ENCODE results near the gene ETV3L. TPM values are rescaled to one million over a fixed set of nuclear protein-coding genes. Genes with fewer than 3 reads are reported as not detected.
A peak's percentile ranks its signal among the peaks of the same experiment; 100 is the strongest.
"Not testable (repeated sequence)": the region's sequence is repeated elsewhere in the genome, so short reads cannot be mapped to it uniquely, and the experiment has no call there.

The ETV3L gene
- total RNA-seq, 1 donor from 2014 or later = not detected

DNA sequence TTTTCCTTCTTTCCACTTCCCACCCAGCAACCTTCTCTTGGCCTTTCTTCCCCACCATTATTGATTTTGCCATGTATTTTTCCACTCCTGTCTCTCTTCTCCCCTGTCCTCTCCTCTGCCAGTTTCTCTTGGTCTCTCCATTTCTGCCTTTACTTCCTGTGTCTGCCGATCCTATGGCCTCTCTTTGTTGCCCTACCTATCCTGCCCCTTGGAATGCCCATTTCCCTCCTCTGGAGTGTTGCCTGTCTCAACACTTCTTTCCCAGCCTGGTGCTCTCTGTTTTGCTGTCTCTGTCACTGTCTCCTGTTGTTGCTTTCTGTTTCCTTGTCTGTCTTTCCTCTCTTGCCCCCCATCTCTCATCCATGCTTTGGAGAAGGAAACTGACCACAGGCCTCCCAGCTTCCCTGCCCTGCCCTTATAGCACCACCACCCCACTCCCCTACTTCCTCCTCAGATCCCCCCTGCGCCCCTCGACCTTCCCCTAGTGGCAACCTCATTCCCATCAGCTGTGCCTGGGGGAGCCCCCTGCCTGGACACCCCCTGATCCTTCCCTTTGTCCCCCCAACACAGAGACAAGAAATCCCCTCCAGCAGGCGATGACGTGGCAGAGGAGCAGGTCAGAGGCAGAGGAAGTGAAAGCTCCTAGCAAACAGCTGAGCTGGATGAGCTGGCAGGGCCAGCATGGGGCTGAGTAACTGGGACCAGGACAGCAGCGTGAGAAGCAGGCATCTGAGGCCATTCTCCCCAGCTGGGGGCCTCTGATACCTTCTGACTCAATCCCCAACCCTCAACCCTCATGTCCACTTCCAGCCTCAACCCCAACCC is 6.6 kb upstream of the ETV3L start:
- no peak for DNase-seq (ENCODE audit: extremely low read depth, low read depth, low spot score)

DNA sequence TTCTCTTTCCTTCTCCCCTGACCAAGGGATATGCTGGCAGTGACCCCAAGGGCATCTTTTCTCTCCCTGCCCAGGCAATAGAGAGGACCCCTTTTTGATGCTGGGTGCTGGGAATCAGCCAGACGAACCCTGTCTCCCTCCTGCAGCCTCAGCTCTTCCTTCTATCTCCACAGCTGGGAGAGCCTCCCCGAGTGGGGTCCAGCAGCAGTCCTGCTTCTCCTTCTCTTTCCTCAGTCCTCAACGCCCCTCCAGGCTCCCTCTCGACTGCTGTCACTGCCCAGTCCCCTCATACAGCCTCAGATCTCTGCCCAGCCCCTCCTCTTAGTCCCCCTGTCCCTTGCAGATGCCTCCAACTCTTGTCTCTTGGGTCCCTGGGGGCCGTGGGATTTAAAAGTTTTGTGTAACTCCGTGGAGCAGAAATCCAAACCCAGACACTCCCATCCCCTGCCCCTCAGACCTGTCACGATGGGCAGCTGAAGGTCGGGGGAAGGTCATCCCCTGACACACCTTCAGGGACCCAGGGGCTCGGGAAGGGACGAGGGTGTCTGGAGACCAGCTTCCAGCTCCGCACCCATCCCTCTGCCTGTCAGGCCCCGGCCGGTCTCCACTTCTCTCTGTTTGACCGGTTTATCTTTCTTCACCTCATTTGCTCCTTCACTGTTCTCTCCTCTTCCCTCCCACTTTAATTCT is 5.8 kb upstream of the ETV3L start:
- DNase-seq (ENCODE audit: extremely low read depth, low read depth, low spot score) = no peak

DNA sequence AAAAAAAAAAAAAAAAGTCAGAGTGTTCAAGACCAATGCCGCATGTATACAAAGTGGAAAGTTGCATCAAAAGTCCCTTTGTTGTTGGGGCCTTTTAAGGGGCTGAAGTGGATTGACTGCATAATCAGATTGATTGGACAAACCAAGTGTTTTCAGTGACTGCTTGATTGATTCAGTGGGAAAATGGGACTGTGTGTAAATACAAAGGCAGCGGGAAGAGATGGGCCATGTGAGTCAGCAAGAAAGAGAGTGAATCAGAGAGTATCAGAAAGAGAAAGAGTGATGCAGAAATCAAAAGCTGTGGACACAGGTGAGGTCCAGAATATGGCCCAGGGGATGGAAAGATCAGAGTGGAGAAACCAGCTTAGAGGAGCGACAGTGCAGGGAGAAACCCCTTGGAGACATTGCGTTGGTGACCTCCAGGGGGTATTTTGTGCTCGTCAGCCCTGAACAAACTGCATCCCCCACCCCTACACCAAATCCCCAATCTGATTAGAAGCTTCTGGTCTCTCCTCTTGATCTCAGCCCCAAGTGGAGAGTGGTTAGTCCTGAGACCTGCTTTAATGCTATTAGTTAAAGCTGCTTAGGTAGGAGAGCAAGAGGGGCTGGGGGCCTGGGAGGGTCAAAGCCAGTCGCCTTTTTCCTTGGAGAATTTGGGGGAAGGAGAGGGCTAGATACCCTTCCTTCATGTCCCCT is 5.1 kb upstream of the ETV3L start:
- DNase-seq (ENCODE audit: extremely low read depth, low read depth, low spot score) = no peak

DNA sequence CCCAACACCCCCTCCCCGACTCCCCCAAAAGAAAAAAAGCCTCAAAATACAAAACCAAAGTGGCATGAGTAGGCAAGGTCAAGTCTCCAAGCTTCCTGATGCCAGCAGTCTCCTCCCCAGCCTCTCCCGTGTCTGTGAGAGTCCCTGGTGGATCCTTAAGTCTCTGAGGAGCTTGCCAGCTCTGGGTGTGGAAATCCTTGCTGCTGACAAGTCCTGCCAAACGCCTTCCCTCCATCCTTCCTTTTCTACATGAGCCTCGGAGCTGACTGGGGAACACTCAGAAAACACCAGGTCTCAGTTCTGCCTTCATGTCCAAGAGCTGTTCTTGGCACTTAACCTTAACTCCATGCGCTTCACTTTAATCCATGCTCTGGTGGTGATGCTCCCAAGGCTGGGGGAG is 3.7 kb upstream of the ETV3L start:
- no peak for DNase-seq (ENCODE audit: extremely low read depth, low read depth, low spot score)

DNA sequence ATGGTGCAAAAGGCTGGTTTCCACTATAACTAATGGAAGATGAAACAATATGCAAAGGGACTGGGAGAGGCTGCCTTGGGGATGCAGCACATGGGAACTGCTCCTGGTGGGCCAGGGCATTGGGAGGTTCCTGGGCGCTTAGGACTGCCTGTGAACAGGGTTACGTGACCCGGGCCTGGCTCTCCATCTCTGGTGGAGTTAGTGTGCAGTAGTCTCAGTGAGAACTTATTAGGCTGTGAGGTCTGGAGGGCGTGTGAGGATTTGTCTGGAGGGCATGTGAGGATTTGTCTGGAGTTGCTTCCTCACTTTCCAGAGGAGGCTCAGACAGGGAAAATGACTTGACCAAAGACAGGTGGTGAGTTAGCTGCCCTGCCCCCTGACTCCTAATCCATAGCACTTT is 1.5 kb upstream of the ETV3L start:
- no peak for DNase-seq (ENCODE audit: extremely low read depth, low read depth, low spot score)

DNA sequence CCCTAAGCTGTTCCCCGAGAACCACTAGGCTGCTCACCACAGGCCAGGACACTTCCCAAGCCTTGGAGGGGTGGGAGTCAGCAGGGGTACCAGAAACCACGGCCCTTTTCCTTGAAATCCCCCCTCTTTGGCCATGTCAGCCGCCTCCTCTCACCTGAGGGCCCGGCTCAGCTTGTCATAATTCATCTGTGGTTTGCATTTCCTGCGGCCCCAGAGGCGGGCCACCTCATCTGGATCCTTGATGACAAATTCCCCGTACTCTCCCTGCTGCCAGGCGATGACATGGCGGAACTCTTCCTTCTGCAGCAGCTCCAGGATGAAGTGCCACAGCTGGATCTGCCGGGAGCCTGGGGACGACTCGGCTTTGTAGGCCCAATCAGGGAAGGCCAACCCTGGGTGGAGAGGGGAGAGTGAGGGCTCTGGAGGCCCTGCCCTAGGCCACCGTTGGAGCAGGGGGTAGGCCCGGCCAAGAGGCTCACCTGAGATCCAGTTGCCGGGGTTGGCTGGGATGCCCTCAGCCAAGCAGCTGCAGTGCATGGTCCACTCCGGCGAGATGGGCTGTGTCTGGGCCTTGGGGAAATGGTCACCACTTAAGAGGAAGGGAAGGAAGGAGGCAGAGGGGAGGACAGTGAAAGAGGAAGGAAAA is 498 bp downstream of the ETV3L start:
- DNase-seq (ENCODE audit: extremely low read depth, low read depth, low spot score) = not testable (repeated sequence)

DNA sequence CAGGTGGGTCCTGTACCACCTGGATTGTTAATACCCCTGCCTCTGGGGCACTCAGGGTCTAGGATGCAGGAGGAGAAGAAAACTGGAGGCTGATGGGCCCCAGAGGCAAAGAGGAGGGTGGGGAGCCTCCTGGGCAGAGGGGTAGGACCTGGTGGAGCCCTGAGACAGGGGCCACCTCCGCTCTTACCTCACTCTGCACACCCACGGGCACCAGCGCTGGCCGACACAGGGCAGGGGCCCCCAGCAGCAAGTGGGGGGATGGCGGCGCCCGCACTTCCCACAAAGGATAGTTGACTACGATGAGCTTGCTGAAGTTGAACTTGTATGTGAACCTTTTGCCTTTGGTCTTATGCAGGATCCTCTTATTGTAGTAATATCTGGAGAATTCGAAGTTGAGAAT is 1.1 kb downstream of the ETV3L start:
- DNase-seq (ENCODE audit: extremely low read depth, low read depth, low spot score) = no peak

DNA sequence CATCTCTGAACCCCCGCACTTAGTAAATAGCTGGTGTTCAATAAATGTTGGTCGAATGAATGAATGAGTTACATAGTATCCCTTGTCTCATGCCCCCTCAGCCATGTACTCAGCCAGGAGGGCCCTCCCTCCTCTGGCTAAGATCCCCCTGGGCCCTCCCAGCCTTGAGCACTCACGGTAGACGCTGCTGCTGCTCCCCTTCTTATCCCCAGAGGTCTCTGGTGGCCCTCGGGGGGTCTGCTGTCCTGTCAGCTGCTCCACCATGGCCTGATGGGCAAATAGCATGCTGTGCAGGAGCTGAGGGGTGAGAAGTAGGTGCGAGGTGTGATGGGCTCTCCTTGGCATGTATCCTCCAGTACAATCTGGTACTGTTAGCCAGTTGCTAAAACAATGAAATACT is 1.9 kb downstream of the ETV3L start:
- no peak for DNase-seq (ENCODE audit: extremely low read depth, low read depth, low spot score)

DNA sequence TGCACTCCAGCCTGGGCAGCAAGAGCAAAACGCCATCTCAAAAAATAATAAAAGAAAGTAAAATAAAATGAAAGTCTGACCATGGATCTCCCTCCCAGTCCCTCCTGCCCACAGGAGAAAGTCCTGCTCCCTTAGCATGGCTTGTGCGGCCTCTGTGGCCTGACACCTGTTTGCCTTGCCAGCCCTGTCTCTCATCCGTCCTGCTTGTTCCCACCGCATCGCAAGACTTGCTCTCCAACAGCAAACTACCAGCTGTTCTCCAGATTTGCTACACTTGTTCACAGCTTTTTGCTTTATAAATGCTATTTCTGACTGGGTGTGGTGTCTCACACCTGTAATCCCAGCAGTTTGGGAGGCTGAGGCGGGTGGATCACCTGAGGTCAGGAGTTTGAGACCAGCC is 2.7 kb downstream of the ETV3L start:
- DNase-seq (ENCODE audit: extremely low read depth, low read depth, low spot score) = no peak

DNA sequence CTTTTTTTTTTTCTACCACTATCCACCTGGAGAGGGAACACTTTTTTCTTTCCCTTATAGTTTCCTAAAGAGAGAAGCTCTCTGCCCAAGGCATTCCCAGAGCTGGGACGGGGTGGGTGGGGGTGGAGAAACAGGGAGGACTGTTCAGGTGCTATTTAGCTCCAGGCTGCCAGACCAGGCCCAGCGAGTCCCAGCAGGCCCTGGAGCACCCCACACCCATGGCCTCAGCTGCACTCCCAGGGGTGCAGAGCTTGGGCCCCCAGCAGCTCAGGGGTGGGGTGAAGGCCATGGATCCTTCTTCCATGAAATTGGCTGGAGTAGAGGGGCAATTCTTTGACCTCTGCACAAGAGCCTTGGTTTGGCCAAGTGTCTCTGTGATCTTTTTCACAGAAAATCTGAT is 4.1 kb downstream of the ETV3L start:
- no peak for DNase-seq (ENCODE audit: extremely low read depth, low read depth, low spot score)

DNA sequence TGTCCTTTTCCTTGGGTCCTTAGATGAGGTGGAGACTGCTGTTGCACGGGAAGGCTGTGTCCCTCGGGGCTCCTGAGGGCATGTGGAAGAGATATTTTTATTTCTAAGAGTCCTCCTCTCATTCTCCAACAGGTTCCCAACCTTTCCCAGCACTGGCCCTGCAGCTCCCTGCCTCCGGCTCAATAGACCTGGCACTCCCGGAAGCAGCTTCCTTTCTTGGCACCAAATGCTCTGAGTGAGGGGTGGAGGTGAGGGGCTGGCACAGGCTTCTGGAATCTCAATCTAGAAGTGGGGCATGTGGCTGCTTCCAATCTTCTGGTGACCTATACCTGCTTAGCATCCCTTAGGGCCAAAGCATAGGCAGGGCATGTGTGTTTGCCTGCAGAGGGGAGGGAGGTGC is 4.5 kb downstream of the ETV3L start:
- no peak for DNase-seq (ENCODE audit: extremely low read depth, low read depth, low spot score)

DNA sequence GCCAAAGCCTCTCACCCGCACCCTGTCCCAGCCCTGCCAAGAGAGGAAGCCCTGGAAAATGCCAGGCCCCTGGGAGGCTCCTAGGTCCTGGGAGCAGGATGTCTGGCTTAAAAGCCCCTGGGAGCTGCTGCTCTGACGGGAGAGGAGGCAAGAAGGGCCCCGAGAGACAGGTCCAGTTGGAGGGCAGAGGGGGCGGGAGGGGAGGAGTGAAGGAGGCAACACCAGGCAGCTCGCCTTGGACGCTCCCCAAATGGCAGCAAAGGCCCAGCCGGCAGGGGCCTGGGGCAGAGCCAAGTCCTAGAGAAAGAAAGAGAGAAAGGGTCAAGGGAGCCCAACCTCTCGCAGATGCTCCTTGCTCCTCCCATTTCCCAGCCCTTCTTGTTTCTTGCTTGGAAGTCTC is 6.8 kb downstream of the ETV3L start:
- no peak for DNase-seq (ENCODE audit: extremely low read depth, low read depth, low spot score)

DNA sequence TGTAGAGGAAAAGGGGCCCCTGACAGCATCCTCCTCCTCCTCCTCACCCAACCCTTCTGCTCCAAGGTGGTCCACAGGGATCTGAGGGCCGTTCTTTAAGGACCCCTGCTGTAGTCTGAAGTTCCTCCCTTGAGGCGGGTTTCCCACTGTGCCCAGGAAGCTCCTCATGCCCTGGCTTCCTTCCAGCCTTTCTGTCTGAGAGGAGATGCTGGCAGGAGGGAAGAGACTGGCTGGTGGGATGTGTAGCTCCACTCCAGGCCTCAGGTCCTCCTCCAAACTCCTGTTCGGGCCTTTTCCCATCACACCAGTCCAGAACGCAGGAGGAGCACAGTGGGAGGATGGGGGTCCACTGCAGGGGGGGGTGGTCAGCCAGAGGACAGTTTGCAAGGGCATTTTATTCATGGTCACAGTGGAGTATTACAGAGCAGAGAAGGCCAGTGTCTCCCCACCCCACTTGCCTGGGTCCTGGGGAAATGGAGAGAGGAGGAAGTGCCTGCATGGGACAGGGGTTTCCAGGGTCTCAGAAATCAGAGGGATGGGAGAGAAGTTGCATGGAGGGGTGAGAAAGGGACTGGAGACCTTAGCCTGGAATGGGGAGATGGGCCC is 7.8 kb downstream of the ETV3L start:
- no peak for DNase-seq (ENCODE audit: extremely low read depth, low read depth, low spot score)

DNA sequence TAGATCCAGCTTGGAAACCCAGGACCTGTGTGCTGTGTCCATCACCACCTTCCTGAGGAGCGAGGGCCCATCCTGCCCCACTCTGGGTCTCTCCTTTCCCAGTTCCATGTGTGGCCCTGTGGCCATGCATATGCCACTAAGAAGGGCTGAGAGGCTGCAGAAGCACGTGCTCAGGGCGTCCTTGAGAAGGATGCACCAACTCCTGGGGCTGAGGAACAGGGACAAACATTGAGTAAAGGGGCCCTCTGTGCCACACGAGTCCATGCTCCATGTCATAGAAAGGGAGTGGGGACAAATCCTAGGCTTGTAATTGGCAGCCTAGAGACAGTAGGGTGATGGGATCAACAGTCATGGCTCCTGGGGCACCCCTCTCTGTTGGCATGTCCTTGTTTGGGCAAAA is 8.4 kb downstream of the ETV3L start:
- DNase-seq (ENCODE audit: extremely low read depth, low read depth, low spot score) = no peak

DNA sequence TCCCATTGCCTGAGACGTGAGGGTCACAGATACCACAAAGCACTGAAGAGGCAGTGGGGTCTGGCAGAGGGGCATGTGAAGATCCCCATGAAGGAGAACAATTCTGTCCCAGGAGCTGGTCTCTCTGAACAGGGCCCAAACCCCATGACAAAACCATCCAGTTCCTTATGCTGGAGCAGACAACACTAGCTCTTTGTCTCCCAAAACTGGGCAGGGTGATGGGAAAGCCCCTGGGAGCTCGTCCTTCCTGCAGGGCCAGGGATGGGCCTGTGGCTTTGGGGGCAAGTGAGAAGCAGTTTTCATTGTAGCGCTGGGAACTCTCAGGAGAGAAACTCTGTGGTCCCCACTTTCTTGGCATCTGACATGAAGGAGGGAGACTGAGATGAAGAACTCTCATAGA is 8.8 kb downstream of the ETV3L start:
- DNase-seq (ENCODE audit: extremely low read depth, low read depth, low spot score) = no peak

DNA sequence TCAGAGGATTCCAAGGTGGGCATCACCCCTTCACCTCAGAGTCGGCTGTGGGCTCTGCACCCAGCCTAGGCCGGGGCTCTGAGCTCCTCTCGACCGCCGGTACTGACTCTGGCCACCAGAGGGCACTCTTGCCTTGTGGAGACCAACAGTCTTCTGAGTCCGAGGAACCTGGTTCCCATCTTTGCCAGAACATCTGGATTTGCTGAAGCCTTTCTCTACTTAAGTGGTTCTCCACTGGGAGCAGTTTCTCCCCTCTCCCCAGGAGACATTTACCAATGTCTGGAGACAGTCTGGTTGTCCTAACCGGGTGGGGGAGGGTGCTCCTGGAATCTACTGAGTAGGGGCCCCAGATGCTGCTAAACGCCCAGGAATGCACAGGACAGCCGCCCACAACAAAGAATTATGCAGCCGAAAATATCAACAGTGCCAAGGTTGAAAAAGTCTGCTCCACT is 9.4 kb downstream of the ETV3L start:
- peak; percentile 29 for DNase-seq (ENCODE audit: extremely low read depth, low read depth, low spot score)

DNA sequence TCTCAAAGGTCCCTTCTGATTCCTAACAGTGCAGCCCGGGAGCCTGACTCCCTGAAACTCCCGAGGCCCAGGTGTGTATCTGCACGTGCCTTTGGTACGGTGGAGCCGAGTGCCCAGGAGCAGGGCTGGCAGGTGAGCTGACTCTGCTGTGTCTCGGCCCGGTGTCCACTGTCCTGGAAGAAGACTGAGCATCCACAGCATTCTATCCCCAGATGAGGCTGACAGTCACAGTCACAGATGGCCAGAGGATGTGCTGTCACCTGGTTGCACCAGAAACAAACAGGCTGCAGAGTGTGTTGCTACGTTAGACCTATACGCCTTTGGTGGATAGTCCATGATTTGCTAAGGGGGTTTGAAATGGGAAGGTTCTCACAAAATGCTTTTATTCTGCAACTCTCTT is 9.8 kb downstream of the ETV3L start:
- no peak for DNase-seq (ENCODE audit: extremely low read depth, low read depth, low spot score)

DNA sequence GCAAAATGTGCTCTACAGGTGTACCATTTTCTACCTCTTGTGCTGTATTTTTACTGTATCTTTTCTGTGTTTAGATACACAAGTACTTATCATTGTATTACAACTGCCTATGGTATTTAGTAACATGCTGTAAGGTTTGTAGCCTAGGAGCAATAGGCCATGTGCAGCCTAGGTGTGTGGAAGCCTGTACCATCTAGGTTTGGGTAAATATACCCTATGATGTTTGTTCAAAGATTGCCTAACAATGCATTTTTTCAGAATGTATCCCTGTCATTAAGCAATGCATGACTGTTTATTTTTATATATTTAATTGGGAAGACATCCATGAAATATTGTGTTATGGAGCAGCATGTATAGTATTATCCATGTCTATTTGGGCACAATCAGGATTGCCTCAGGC is 11.0 kb downstream of the ETV3L start:
- no peak for DNase-seq (ENCODE audit: extremely low read depth, low read depth, low spot score)

DNA sequence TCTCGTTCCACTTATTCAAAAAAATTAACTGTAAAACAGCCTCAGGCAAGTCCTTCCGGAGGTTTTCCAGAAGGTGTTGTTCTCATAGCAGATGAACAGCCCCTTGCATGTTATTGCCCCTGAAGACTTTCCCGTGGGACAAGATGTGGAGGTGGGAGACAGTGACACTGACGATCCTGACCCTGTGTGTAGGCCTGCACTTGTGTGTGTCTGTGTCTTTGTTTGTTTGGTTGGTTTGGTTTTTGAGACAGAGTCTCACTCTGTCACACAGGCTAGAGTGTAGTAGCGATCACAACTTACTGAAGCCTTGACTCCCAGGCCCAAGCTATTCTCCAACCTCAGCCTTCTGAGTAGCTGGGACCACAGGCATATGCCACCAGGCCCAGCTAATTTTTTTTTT is 12.6 kb downstream of the ETV3L start:
- DNase-seq (ENCODE audit: extremely low read depth, low read depth, low spot score) = no peak

DNA sequence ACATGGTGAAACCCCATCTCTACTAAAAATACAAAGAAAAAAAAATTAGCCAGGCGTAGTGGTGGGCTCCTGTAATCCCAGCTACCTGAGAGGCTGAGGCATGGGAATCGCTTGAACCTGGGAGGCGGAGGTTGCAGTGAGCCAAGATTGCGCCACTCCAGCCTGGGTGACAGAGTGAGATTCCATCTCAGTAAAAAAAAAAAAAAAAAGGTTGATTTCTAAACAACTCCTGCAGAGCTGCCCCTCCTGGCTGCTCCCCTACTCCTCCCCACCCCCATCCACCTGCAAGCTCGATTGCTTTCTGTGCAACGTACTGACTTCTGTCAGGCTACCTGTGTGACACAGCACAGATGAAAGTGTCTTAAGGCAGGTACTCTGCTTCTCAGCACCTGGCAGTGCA is 13.3 kb downstream of the ETV3L start:
- no peak for DNase-seq (ENCODE audit: extremely low read depth, low read depth, low spot score)

DNA sequence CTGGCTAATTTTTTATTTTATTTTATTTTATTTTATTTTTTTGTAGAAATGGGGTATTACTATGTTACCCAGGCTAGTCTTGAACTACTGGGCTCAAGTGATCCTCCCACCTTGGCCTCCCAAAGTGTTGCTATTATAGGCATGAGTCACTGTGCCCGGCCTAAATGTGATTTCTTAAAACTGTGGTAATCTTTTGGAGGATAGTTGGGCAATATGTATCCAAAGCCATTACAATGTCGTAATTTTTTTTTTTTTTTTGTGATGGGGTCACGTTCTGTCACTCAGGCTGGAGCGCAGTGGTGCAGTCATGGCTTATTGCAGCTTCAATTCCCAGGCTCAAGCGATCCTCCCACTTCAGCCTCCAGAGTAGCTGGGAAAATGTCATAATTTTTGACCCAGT is 14.2 kb downstream of the ETV3L start:
- DNase-seq (ENCODE audit: extremely low read depth, low read depth, low spot score) = no peak

Measured in glomerular endothelial cell (primary cell).